HG03103 (cell line): ENCODE measurements around the gene LUC7L3.

Experiments used
- ATAC-seq: cut with Tn5 transposase; IDR thresholded peaks from one replicate; pipeline ENCODE4 v1.9.1; 2021; ENCODE audit warnings: low read depth; ENCODE audit not compliant: unreplicated experiment

The LUC7L3 gene

DNA sequence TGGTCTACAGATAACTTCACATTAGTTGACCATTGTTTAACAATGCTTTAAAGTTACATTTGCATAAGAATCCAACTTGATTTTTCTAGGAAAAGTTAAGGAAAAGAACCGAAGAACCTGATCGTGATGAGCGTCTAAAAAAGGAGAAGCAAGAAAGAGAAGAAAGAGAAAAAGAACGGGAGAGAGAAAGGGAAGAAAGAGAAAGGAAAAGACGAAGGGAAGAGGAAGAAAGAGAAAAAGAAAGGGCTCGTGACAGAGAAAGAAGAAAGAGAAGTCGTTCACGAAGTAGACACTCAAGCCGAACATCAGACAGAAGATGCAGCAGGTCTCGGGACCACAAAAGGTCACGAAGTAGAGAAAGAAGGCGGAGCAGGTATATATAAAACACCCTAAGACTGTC lies 26.2 kb downstream of the LUC7L3 start:
- no peak for ATAC-seq

GRCh38 chr17:50749245-50749644 lies 29.8 kb downstream of the LUC7L3 start:
- ATAC-seq, result no peak

DNA sequence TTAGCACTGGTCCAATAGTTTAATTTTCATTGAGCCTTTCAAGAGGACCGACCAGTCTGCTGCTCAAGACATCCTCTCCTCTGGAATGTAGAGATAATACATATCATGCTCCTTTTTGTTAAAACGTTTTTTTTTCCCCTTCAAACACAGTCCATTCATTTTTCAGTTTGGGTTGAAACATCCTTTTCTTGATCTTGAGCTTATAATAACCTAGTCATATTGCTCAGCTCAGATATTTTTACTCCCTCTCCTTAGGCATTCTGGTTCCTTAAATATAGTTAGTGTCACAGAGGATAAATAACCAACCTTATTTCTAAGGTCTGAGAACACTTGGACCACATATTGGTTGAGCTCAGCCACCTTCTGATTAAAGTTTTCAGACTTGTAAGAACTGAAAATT lies 35.1 kb downstream of the LUC7L3 start:
- ATAC-seq, result no peak

DNA sequence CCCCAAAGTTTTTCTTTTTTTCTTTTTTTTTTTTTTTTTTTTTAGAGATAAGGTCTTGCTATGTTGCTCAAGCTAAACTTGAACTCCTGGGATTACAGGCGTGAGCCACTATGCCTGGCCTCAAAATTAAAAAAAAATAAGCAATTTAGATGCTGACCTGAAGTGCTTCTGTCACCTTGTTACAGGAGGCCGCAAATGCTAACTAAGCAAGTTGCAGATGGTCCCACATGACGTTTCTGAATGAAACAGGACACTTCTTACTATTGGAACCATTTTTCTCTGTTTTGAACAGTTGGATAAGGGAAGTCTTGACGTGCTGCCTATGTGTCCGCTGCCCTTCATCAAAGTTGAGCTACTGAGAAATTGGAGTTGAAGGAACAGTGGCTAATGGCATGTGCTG lies 39.1 kb downstream of the LUC7L3 start:
- no peak for ATAC-seq

DNA sequence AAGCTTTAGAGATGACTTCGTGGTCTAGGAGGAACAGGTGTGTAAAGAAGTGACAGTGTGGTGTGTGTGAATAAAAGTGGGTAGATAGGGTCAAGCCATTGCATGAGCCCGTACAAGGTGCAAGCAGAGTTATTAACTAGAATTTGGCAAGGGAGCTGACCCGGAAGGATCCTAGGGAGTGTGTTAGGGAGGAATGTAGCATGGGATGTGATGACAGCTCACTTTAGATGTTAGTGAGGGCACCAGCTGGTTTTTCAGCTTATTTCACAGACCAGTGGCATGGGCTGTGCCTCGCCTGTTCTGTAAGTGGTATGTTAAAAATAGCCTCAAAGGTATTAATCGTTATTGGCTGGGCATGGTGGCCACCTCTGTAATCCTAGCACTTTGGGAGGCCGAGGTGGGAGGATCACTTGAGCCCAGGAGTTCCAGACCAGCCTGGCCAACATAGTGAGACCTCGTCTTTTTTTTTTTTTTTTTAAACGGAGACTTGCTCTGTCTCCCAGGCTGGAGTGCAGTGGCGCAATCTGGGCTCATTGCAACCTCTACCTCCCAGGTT lies 39.7 kb downstream of the LUC7L3 start:
- ATAC-seq, result no peak

- no peak for ATAC-seq
Observed at GRCh38 chr17:50762177-50762576, 42.8 kb downstream of the LUC7L3 start.

GRCh38 chr17:50763716-50764475 lies 44.5 kb downstream of the LUC7L3 start:
- ATAC-seq, result no peak

DNA sequence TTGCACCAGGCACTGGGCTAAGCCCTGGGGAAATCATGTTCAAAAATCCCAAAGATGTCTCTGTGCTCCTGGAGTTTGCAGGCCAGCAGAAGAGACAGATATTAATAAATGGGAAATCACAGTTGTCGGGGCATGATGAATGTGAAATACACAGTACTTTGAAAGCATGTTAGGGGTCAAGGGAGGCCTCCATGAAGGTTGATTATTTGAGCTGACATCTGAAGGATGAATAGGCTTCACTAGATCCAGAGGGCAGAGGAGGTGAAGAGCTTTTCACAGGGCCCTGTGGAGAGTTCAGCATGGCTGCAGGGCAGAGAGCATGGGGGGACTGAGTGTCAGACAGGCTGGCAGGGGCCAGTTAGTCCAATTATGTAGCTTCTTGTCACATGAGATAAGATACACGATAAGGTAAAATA lies 45.3 kb downstream of the LUC7L3 start:
- no peak for ATAC-seq

- no peak for ATAC-seq
Observed at GRCh38 chr17:50765454-50766221, 46.2 kb downstream of the LUC7L3 start.

DNA sequence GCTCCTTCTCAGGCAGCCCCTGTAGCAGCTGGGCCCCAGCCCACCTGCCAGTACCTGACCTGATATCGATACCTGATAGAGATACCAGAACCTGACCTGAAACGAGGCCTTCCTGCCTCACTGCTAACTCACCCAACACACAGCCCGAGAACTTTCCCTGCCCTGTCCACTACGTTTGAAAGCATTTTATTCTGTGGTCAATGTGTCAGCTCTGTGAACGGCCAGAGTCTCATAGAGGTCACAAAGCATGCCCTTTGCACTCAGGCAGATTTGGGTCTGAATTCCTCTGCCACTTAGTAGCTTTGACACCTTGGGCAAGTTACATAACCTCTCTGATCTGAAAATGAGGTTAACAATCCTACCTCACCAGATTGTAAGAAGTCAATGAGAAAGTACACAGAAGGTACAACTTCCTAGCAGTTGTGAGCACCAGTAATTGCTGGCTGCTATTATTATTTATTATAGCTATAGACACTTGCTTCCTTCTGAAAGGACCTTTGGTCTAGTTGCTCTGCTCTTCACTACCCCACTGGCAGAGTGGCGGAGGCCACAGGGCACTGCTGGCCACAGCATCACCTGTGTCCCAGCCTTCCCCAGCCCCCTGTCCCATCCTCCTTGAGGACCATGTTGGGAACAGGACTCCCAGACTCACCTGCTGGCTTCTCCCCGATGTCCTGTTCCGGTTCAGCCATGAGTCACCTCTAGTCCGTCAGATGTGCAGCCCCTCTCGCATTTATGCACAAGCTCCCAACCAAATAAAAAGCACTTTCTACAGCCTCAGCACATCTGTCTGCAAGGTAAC lies 47.0 kb downstream of the LUC7L3 start:
- no peak for ATAC-seq

DNA sequence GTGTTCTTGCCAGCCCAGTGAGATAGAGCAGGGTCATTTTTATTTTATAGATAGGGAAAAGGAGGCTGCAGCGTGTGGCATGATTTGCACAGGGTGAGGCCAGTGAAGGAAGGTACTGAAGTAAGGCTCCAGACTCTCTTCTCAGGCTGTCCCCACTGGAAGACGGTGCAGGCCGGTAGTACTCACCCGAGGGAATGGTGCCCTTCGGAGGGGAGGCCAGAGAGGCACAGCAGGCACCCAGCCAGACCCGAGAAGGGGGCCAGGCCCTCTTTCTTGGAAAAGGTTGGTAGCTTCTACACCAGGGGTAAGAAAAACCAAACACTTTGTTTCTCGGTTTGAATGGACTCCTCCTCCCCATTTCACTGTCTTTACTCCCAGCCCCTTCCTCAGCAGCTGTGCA lies 47.6 kb downstream of the LUC7L3 start:
- ATAC-seq, result no peak

- ATAC-seq, result no peak
Observed at GRCh38 chr17:50767446-50767845, 48.0 kb downstream of the LUC7L3 start, which contains the start of gene ANKRD40CL. ANKRD40CL (minus strand) TSS chr17:50767518; CDS start chr17:50766913, 605 bp downstream.

DNA sequence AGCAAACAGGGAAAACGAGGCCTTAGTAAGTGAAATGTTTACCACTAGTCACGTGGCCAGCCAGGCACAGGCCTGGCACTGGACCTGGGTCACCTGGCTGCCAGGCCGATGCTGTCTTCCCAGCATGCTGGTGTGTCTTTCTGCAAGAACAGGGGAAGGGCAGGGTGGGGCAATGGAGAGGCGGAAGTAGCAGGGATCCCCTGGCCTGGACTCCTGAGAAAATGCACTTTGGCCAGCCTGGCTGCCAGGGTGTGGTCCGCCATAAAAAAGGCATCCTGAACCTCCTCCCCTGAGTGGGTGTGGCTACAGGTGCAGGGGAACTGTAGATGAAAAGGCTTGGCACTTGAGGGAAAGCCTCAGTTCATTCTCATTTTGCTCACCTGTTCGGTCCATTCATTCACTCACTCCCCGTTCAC lies 49.0 kb downstream of the LUC7L3 start:
- ATAC-seq, result no peak

GRCh38 chr17:50769884-50770283 lies 50.5 kb downstream of the LUC7L3 start:
- ATAC-seq, result no peak

GRCh38 chr17:50770346-50770745 lies 50.9 kb downstream of the LUC7L3 start:
- ATAC-seq, result no peak

- no peak for ATAC-seq
Observed at GRCh38 chr17:50771991-50772785, 52.8 kb downstream of the LUC7L3 start.

DNA sequence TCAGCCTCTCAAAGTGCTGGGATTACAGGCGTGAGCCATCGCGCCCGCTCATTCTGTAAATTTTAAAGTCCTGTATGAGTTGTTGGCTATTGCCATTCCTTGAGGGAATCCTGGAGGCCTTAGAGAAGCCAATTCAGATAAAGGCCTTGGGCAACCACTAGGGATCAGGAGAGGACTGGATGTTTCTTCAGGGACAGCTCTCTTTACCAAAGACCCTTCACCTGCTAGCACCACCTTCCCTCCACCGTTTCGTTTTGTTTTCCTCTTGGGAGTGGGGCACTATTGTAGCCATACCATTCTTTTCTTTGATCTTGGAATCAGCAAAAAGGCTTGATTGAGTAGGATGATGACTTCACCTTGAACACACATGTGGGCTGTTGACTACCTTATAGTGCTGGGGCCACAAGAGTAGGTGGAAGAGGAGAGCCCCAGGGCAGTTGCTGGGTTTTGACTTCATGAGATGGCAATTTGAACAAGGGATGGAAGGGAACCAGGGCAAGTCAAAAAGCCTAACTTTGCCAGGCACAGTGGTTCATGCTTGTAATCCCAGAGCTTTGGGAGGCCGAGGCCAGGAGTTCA lies 54.9 kb downstream of the LUC7L3 start:
- ATAC-seq, result no peak

GRCh38 chr17:50775926-50776325 lies 56.5 kb downstream of the LUC7L3 start:
- ATAC-seq, result no peak

DNA sequence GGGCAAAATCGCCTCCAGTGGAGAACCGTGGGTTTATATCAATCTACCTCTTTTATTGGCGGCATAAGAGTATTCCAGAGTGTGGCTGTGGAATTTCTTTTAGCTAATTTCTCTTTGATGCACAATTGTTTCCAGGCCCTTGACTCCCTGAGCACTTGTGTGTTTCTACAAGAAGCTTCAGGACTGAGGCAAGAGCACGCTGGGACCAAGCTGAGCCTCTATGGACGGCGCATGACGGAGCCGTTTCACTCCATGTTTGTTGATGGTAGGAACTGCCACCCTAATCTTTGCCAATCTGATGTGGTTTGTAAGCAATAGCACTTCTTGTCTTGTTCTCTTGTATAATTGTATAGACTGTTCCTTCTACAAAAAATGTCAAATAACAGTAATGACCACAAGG lies 59.1 kb downstream of the LUC7L3 start:
- ATAC-seq, result no peak

DNA sequence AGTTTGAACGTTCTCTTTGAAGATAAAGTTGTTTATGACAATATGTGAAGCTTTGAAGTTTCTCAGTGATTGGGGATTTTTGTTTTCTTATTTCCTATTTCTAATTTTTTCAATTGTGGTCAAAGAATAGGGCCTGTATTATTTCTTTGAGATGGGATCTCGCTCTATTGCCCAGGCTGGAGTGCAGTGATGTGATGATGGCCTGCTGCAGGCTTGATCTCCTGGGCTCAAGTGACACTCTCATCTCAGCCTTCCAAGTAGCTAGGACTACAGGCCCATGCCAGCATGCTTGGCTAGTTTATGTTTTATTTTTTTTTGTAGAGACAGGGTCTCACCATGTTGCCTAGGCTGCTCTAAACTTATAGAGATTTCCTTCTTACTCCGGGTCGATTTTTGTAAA lies 59.6 kb downstream of the LUC7L3 start:
- ATAC-seq, result no peak
